ENCODE results near the gene ZFR.
A peak's percentile ranks its signal among the peaks of the same experiment; 100 is the strongest.

Gene ZFR

GRCh38 chr5:32320576-32320975, 124.0 kb downstream of the ZFR start:
- no peak for TF ChIP-seq MYC (IDR thresholded peaks at IDR 0.05; ENCODE audit: low read depth, low read length)
- TF ChIP-seq POLR2A (IDR thresholded peaks at IDR 0.05; ENCODE audit: extremely low read depth, insufficient read length), result no peak
- TF ChIP-seq CTCF (IDR thresholded peaks at IDR 0.05; ENCODE audit: low read depth, low read length), result no peak
- no peak for TF ChIP-seq MAX (IDR thresholded peaks at IDR 0.05; ENCODE audit: low read depth, low read length)
- H3K4me3 ChIP-seq (ENCODE audit: low read depth, low read length), result no peak overlapping the region
- no peak for DNase-seq (ENCODE audit: low read depth)

GRCh38 chr5:32319926-32320543, 124.5 kb downstream of the ZFR start:
- no peak for DNase-seq (ENCODE audit: low read depth)
- TF ChIP-seq MYC (IDR thresholded peaks at IDR 0.05; ENCODE audit: low read depth, low read length) (no peak), CTCF (IDR thresholded peaks at IDR 0.05; ENCODE audit: low read depth, low read length) (no peak), POLR2A (IDR thresholded peaks at IDR 0.05; ENCODE audit: extremely low read depth, insufficient read length) (no peak), MAX (IDR thresholded peaks at IDR 0.05; ENCODE audit: low read depth, low read length) (no peak)
- H3K4me3 ChIP-seq (ENCODE audit: low read depth, low read length), result no peak overlapping the region

- TF ChIP-seq CTCF (IDR thresholded peaks at IDR 0.05; ENCODE audit: low read depth, low read length) (no peak), MAX (IDR thresholded peaks at IDR 0.05; ENCODE audit: low read depth, low read length) (no peak), MYC (IDR thresholded peaks at IDR 0.05; ENCODE audit: low read depth, low read length) (no peak), POLR2A (IDR thresholded peaks at IDR 0.05; ENCODE audit: extremely low read depth, insufficient read length) (no peak)
These were observed 125.1 kb downstream of the ZFR start for GRCh38 chr5:32319392-32319791.

GRCh38 chr5:32317041-32317440, 127.5 kb downstream of the ZFR start:
- DNase-seq (ENCODE audit: low read depth), result no peak
- no peak for TF ChIP-seq CTCF (IDR thresholded peaks at IDR 0.05; ENCODE audit: low read depth, low read length)
- no peak for TF ChIP-seq MAX (IDR thresholded peaks at IDR 0.05; ENCODE audit: low read depth, low read length)
- TF ChIP-seq POLR2A (IDR thresholded peaks at IDR 0.05; ENCODE audit: extremely low read depth, insufficient read length), result no peak
- no peak for TF ChIP-seq MYC (IDR thresholded peaks at IDR 0.05; ENCODE audit: low read depth, low read length)
- no peak overlapping the region for H3K4me3 ChIP-seq (ENCODE audit: low read depth, low read length)

More at GRCh38 chr5:32319392-32319791, 125.1 kb downstream of the ZFR start:
- peak; percentile 32 for DNase-seq (ENCODE audit: low read depth)
- H3K4me3 ChIP-seq (ENCODE audit: low read depth, low read length), result no peak overlapping the region

- TF ChIP-seq CTCF (IDR thresholded peaks at IDR 0.05; ENCODE audit: low read depth, low read length) (no peak), MAX (IDR thresholded peaks at IDR 0.05; ENCODE audit: low read depth, low read length) (no peak), POLR2A (IDR thresholded peaks at IDR 0.05; ENCODE audit: extremely low read depth, insufficient read length) (no peak), MYC (IDR thresholded peaks at IDR 0.05; ENCODE audit: low read depth, low read length) (no peak)
- no peak for DNase-seq (ENCODE audit: low read depth)
- no peak overlapping the region for H3K4me3 ChIP-seq (ENCODE audit: low read depth, low read length)
These were observed 129.1 kb downstream of the ZFR start for GRCh38 chr5:32315221-32316014.

Measured in NB4 (cell line).